ENCODE data around the gene RFLNA.

GRCh38 chr12:124297856-124298255 lies 3.0 kb downstream of the RFLNA start:
- TF ChIP-seq CTCF (IDR thresholded peaks at IDR 0.05) (no peak), POLR2A (IDR thresholded peaks at IDR 0.05) (no peak)

Measured in lower leg skin (tissue), 3 donors.